ENCODE measurements around the gene SFT2D3. TPM values are rescaled to one million over a fixed set of nuclear protein-coding genes. Genes with fewer than 3 reads are reported as not detected.

SFT2D3 gene
- total RNA-seq, 1 experiment from 2014 or later: 4.7 TPM

DNA sequence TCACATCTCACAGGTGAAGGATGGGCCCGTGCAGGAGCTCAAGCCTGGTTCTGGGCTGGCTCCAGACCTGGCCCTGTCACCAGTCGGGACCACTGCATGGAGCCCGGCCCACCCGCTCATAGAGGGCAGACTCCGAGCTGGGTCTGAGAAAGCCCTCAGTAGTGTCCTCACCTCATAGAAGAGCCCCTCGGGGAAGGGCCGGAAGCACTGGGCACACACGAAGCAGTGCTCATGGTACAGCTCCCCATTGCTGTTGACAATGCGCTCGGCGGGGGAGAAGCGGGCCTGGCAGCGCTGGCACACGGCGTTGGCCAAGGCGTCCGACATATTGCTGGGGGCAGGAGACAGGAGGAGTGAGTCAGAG, 44.1 kb upstream of the SFT2D3 start:
- Mint-ChIP-seq H3K4me1 (peaks cover 9 to 18% of the 10 kb centered on the region in 2 experiments), H3K9me3 (no peaks in the 10 kb centered on the region), H3K36me3 (ENCODE audit: insufficient read depth in 1 of 3, low read depth in 3 of 3) (peaks cover 0 to 2% (median 0%) of the 10 kb centered on the region in 3 experiments; a peak in 3 of 7 replicates), H3K27me3 (ENCODE audit: low read depth) (peaks cover 8% of the 10 kb centered on the region), H3K27ac (no peak overlapping the region; a peak in 1 of 7 replicates), H3K4me3 (no peak overlapping the region)
- no peak overlapping the region for H3K27ac ChIP-seq (ENCODE audit: insufficient read length, low read depth, low read length)
- no peaks in the 10 kb centered on the region for H3K9me3 ChIP-seq (ENCODE audit: control insufficient read depth, low read depth, low read length)
- no peaks in the 10 kb centered on the region for H3K23me2 ChIP-seq (ENCODE audit: insufficient read length, low read depth, low read length, poor library complexity, severe bottlenecking)
- H3K18ac ChIP-seq (ENCODE audit: insufficient read length, low read depth, low read length): no peak overlapping the region
- no peak for DNase-seq
- H4K20me1 ChIP-seq (ENCODE audit: control insufficient read depth, insufficient read depth, insufficient read length): no peaks in the 10 kb centered on the region
- H3K23ac ChIP-seq (ENCODE audit: insufficient read length, low read depth, low read length): no peak overlapping the region
- H3K4me1 ChIP-seq (ENCODE audit: insufficient read depth, low read length): no peaks in the 10 kb centered on the region
- H3K4ac ChIP-seq (ENCODE audit: low read depth, low read length): no peak overlapping the region
- TF ChIP-seq, protein P1, sequence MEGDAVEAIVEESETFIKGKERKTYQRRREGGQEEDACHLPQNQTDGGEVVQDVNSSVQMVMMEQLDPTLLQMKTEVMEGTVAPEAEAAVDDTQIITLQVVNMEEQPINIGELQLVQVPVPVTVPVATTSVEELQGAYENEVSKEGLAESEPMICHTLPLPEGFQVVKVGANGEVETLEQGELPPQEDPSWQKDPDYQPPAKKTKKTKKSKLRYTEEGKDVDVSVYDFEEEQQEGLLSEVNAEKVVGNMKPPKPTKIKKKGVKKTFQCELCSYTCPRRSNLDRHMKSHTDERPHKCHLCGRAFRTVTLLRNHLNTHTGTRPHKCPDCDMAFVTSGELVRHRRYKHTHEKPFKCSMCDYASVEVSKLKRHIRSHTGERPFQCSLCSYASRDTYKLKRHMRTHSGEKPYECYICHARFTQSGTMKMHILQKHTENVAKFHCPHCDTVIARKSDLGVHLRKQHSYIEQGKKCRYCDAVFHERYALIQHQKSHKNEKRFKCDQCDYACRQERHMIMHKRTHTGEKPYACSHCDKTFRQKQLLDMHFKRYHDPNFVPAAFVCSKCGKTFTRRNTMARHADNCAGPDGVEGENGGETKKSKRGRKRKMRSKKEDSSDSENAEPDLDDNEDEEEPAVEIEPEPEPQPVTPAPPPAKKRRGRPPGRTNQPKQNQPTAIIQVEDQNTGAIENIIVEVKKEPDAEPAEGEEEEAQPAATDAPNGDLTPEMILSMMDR (conservative IDR thresholded peaks at IDR 0.05): no peak
- H3K14ac ChIP-seq (ENCODE audit: insufficient read depth, low read length): no peak overlapping the region
- no CpG with 5 or more reads among the region's 17 CpGs for WGBS (ENCODE audit: extremely low coverage, insufficient read length, low lambda C conversion rate)
- H4K8ac ChIP-seq (replicated peaks; ENCODE audit: insufficient read length, low read depth, low read length): no peak overlapping the region
- no peak overlapping the region for H3K9ac ChIP-seq (ENCODE audit: extremely low read depth, insufficient read length, low read length)
- H2AK5ac ChIP-seq (ENCODE audit: insufficient read length, low read length): no peak overlapping the region
- no peak overlapping the region for H2AFZ ChIP-seq (ENCODE audit: low read length)
- H2BK12ac ChIP-seq (ENCODE audit: insufficient read length, low read depth, low read length): no peak overlapping the region
- no peak overlapping the region for H3K4me2 ChIP-seq (ENCODE audit: insufficient read depth, insufficient read length, low read length)
- no peak overlapping the region for H4K5ac ChIP-seq (ENCODE audit: insufficient read length, low read depth, low read length)
- H4K91ac ChIP-seq (ENCODE audit: insufficient read length, low read depth, low read length): no peak overlapping the region
- no peaks in the 10 kb centered on the region for H3K79me2 ChIP-seq (ENCODE audit: insufficient read depth, low read length)
- no peak overlapping the region for H3K56ac ChIP-seq (ENCODE audit: insufficient read length, low read depth, low read length)
- no peak overlapping the region for H2BK20ac ChIP-seq (ENCODE audit: low read depth, low read length, poor library complexity, severe bottlenecking)
- no peaks in the 10 kb centered on the region for H3K79me1 ChIP-seq (ENCODE audit: insufficient read depth, low read depth, low read length, poor library complexity, severe bottlenecking)
- H2BK120ac ChIP-seq (ENCODE audit: low read depth, low read length, poor library complexity, severe bottlenecking): no peak overlapping the region
- no peak overlapping the region for H3T11ph ChIP-seq (ENCODE audit: low read length)
- no peaks in the 10 kb centered on the region for H3K27me3 ChIP-seq (ENCODE audit: insufficient read depth, low read length)
- H2BK5ac ChIP-seq (ENCODE audit: insufficient read length, low read length): no peak overlapping the region
- H2BK15ac ChIP-seq (ENCODE audit: low read depth, low read length): no peak overlapping the region

All from H9 (cell line).